ENCODE data around the gene DOCK2.

DOCK2 gene

GRCh38 chr5:169602535-169602934, 34.5 kb upstream of the DOCK2 start:
- Histone ChIP-seq H3K36me3 (ENCODE audit: control insufficient read depth, low read length) (peaks cover 68% of the 10 kb centered on the region), H3K27me3 (ENCODE audit: control insufficient read depth, low read length) (no peaks in the 10 kb centered on the region), H3K4me3 (ENCODE audit: low read length) (no peak overlapping the region), H3K4me2 (ENCODE audit: low read length) (no peak overlapping the region), H4K20me1 (ENCODE audit: control insufficient read depth, insufficient read depth, low read depth, low read length) (no peaks in the 10 kb centered on the region), H3K9me3 (ENCODE audit: control insufficient read depth, insufficient read depth, low read length) (no peaks in the 10 kb centered on the region), H3K4me1 (ENCODE audit: control insufficient read depth, low read length) (no peaks in the 10 kb centered on the region), H3K79me2 (ENCODE audit: control insufficient read depth, low read length) (no peaks in the 10 kb centered on the region), H3K9me2 (replicated peaks; ENCODE audit: control insufficient read depth, low read length) (no peaks in the 10 kb centered on the region), H3K27ac (ENCODE audit: low read depth, low read length) (no peak overlapping the region), H3F3A (ENCODE audit: control insufficient read depth, insufficient read depth) (no peaks in the 10 kb centered on the region)
- TF ChIP-seq EZH2phosphoT487 (IDR thresholded peaks at IDR 0.05; ENCODE audit: borderline replicate concordance, low read length) (no peak), CTCF (IDR thresholded peaks at IDR 0.05; ENCODE audit: low read depth, low read length, poor library complexity, severe bottlenecking) (no peak)

- Histone ChIP-seq H3K9me2 (replicated peaks; ENCODE audit: control insufficient read depth, low read length) (no peaks in the 10 kb centered on the region), H3K27ac (ENCODE audit: low read depth, low read length) (no peak overlapping the region), H3K4me3 (ENCODE audit: low read length) (no peak overlapping the region), H3K79me2 (ENCODE audit: control insufficient read depth, low read length) (no peaks in the 10 kb centered on the region), H3K27me3 (ENCODE audit: control insufficient read depth, low read length) (0 out of 2 replicates have a peak, but pooled peaks cover 2% of the 10 kb centered on the region), H3K9me3 (ENCODE audit: control insufficient read depth, insufficient read depth, low read length) (no peaks in the 10 kb centered on the region), H3K36me3 (ENCODE audit: control insufficient read depth, low read length) (peaks cover 31% of the 10 kb centered on the region), H4K20me1 (ENCODE audit: control insufficient read depth, insufficient read depth, low read depth, low read length) (no peaks in the 10 kb centered on the region), H3K4me1 (ENCODE audit: control insufficient read depth, low read length) (no peaks in the 10 kb centered on the region), H3K4me2 (ENCODE audit: low read length) (no peak overlapping the region), H3F3A (ENCODE audit: control insufficient read depth, insufficient read depth) (no peaks in the 10 kb centered on the region)
- TF ChIP-seq CTCF (IDR thresholded peaks at IDR 0.05; ENCODE audit: low read depth, low read length, poor library complexity, severe bottlenecking) = no peak
- TF ChIP-seq EZH2phosphoT487 (IDR thresholded peaks at IDR 0.05; ENCODE audit: borderline replicate concordance, low read length) = no peak
These were observed 30.8 kb upstream of the DOCK2 start for GRCh38 chr5:169606279-169606678.

GRCh38 chr5:169607882-169608281, 29.2 kb upstream of the DOCK2 start:
- Histone ChIP-seq H3K9me3 (ENCODE audit: control insufficient read depth, insufficient read depth, low read length) (no peaks in the 10 kb centered on the region), H3K9me2 (replicated peaks; ENCODE audit: control insufficient read depth, low read length) (no peaks in the 10 kb centered on the region), H3K4me1 (ENCODE audit: control insufficient read depth, low read length) (no peaks in the 10 kb centered on the region), H3K4me2 (ENCODE audit: low read length) (no peak overlapping the region), H3K27me3 (ENCODE audit: control insufficient read depth, low read length) (0 out of 2 replicates have a peak, but pooled peaks cover 2% of the 10 kb centered on the region), H3F3A (ENCODE audit: control insufficient read depth, insufficient read depth) (no peaks in the 10 kb centered on the region), H3K79me2 (ENCODE audit: control insufficient read depth, low read length) (no peaks in the 10 kb centered on the region), H3K27ac (ENCODE audit: low read depth, low read length) (no peak overlapping the region), H3K4me3 (ENCODE audit: low read length) (no peak overlapping the region), H3K36me3 (ENCODE audit: control insufficient read depth, low read length) (peaks cover 15% of the 10 kb centered on the region), H4K20me1 (ENCODE audit: control insufficient read depth, insufficient read depth, low read depth, low read length) (no peaks in the 10 kb centered on the region)
- no peak for TF ChIP-seq CTCF (IDR thresholded peaks at IDR 0.05; ENCODE audit: low read depth, low read length, poor library complexity, severe bottlenecking)
- TF ChIP-seq EZH2phosphoT487 (IDR thresholded peaks at IDR 0.05; ENCODE audit: borderline replicate concordance, low read length) = no peak

All from DOHH2 (cell line).